ENCODE data around the gene CASP3.
A peak's percentile ranks its signal among the peaks of the same experiment; 100 is the strongest.

CASP3 gene
- long read RNA-seq, donor 1, transcript CASP3-206 (7 exons, 2,540 nt): major isoform, 13 of 17 reads
- long read RNA-seq, donor 1, partial matches to known transcripts: 0 of 17 reads
- long read RNA-seq, donor 1, other reads (novel, unspliced or antisense): 0 of 17 reads
- long read RNA-seq, donor 2, transcript CASP3-201 (8 exons, 2,673 nt): major isoform, 6 of 11 reads
- long read RNA-seq, donor 2, transcript CASP3-206 (7 exons, 2,540 nt): minor isoform, 5 of 11 reads
- long read RNA-seq, donor 2, partial matches to known transcripts: 0 of 11 reads
- long read RNA-seq, donor 2, other reads (novel, unspliced or antisense): 0 of 11 reads
- long read RNA-seq, donor 3, partial matches to known transcripts: 0 of 4 reads
- long read RNA-seq, donor 3, other reads (novel, unspliced or antisense): 0 of 4 reads
- long read RNA-seq, donor 4, partial matches to known transcripts: 0 of 9 reads
- long read RNA-seq, donor 4, other reads (novel, unspliced or antisense): 0 of 9 reads
- long read RNA-seq, donor 5, transcript CASP3-206 (7 exons, 2,540 nt): major isoform, 8 of 11 reads
- long read RNA-seq, donor 5, partial matches to known transcripts: 0 of 11 reads
- long read RNA-seq, donor 5, other reads (novel, unspliced or antisense): 0 of 11 reads
- long read RNA-seq, donor 6, partial matches to known transcripts: 0 of 8 reads
- long read RNA-seq, donor 6, other reads (novel, unspliced or antisense): 0 of 8 reads
- long read RNA-seq, donor 7, transcript CASP3-206 (7 exons, 2,540 nt): major isoform, 12 of 17 reads
- long read RNA-seq, donor 7, partial matches to known transcripts: 0 of 17 reads
- long read RNA-seq, donor 7, other reads (novel, unspliced or antisense): 0 of 17 reads
- long read RNA-seq, donor 8, transcript CASP3-206 (7 exons, 2,540 nt): major isoform, 8 of 12 reads
- long read RNA-seq, donor 8, partial matches to known transcripts: 0 of 12 reads
- long read RNA-seq, donor 8, other reads (novel, unspliced or antisense): 0 of 12 reads

DNA sequence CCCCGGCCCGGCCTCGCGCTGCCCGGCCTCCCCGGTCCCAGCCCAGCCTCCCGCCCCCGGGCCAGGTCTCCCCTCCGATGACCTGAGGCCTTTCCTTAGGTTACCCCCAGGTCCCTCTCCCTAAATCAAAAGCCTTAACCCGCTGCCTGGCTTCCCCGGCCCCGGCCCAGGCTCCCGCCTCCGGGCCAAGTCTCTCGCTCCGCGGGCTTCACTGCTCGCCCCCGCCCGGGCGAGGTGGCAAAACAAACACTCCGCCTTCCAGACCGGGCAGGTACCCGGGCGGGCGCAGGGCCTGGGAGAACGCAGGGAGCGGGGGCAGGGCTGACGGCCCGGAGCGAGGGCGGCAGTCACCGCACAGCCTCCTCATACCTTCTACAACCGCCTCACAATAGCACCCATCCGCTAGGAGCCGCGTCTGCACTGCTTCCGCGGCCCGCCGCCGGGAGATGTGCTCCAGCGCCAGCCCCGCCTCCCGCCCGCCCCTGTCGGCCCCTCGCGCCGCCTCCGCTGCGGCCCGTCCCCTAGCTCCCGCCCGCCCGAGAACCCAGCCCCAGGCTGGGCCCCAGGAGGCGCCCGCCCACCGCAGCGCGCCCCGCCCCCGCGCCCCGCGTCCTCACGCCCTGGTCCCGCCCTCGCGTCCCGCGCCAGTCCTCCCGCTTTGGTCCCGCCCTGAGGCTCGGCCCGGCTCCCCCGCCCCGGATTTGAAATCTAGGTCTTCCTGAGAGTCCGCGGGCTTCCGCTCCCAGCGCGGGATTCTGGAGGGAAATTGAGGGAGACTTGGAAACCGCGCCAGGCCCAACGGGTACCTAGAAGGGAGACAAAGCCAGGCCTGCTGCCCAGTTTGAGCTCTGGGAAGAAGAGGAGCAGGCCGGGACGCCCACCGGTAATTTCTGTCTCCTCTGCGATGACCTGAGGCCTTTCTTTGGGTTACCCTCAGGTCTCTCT is at the start of gene CASP3, which contains the start of gene PRIMPOL:
Gene CASP3 (minus strand): TSS at position 422 of the 945 bp plus-strand sequence. CDS start 10,994 bp downstream, outside the sequence.
Gene PRIMPOL (plus strand): TSS at position 713 of the 945 bp plus-strand sequence. CDS start 7,403 bp downstream, outside the sequence.
- peak; percentile 90 for DNase-seq

GRCh38 chr4:184697956-184698355 is 48.7 kb upstream of the CASP3 start:
- DNase-seq: no peak

- no peak for DNase-seq
Observed at GRCh38 chr4:184695178-184695896, 46.1 kb upstream of the CASP3 start.

DNA sequence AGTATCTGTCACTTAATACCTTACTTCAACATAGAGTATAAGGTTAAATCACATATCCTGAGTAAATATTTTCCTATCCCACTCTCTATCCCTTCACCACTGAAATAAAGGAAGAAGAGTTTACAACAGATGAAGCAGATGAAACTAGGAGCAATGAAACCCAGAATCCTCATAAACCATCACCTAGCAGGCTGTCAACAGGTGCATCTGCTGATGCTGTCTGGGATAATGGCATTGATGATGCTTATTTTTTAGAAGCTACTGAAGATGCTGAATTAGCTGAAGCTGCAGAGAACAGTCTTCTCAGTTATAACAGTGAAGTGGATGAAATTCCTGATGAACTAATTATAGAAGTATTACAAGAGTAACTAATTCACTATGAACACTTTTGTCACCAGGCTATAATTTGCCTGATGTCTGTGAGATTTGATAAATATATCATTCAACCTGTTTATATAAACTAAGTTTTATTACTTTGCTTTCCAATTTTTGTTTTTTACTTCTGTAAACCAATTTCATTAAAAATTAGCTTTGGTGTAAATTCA is 45.2 kb upstream of the CASP3 start:
- no peak for DNase-seq

DNA sequence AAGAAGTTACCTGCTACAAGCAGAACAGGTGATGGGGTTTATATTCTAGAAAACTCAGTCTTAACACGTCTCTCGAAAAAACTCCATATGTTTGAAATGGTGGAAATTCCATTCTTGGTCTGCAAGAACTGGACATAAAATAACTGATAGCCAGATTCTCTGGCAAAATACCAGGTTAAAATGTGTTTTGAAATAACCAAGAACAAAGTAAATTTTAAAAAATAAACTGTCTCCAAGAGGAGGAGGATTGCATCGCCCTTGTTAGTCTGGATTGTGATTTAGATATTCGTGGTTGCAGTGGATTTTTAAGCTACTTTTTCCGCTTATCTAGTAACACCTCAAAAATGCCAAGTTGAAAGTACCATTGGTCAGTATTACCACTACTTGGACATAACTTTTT is 43.8 kb upstream of the CASP3 start:
- DNase-seq: no peak

- no peak for DNase-seq
Observed at GRCh38 chr4:184689681-184690080, 40.4 kb upstream of the CASP3 start.

- DNase-seq: no peak
Observed at GRCh38 chr4:184688447-184688846, 39.2 kb upstream of the CASP3 start.

- no peak for DNase-seq
Observed at GRCh38 chr4:184688005-184688404, 38.8 kb upstream of the CASP3 start.

DNA sequence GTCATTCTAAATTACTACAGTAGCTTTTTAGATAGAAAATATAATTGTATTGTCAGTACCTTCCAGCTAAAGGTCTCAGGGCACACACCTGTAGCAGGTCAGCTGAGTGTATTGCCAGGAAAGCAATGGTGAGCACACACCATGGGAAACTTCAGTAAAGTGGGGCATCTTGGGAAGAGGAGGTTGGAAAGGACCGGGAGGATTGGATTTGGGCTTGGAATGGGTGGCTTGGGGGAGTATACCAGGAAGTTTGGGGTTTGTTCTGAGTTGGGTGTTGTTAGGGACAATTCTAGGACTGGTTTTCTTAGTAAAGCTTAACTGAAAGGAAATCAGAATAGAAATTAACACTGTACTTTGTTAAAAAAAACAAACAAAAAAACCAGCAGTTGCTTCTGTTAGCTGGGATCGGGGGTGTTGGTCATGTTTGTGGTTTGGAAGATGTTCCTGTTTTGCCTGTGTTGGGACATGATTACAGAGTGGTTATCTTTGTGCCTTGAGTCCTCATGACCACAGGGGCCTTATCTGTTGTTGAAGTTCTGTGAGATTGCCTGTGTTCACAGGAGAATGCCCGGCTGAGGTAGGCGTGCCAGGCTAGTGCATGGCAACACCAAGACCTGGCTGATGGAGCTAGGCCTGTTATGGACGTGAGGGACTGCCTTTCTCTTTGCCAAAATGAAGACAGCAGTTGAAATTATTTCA is 35.4 kb upstream of the CASP3 start:
- DNase-seq: no peak

- no peak for DNase-seq
Observed at GRCh38 chr4:184681916-184682315, 32.7 kb upstream of the CASP3 start.

- DNase-seq: no peak
Observed at GRCh38 chr4:184680698-184681097, 31.5 kb upstream of the CASP3 start.

GRCh38 chr4:184675821-184676492 is 26.7 kb upstream of the CASP3 start:
- DNase-seq: no peak

DNA sequence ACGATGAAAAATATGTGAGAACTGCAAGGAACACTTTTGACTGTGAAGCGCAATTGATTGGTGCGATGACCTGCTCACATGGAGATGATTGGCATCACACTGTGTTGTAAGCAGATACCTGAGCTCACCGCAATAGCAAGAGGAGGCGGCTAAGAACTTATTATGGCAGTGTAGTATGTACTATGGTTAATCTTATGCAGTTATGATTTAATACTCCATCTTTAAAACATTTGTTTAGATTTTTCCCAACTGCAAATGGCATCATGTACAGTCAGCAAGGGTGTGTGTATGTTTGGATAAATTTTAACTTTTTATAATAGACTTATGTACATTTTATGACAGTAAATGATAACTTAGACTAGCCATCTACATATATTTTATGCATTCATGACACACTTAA is 25.8 kb upstream of the CASP3 start:
- DNase-seq: no peak

DNA sequence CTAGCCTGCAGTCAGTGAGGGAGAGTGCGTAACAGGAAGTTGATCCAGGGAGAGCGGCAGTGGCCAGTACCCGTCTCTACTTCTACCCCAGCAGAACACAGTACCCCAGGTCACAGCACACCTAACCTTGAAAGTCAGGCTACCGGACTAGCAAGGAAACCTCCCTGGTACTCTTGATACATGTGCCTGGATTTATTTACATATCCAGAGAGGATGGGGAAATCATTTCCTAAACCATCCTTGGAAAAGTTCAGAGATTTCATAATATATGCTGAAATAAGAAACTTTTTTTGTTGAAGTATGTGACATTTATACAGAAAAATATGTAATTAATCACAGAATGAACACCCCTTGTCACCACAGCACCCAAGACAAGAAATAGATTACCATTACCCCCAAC is 24.8 kb upstream of the CASP3 start:
- DNase-seq: no peak

DNA sequence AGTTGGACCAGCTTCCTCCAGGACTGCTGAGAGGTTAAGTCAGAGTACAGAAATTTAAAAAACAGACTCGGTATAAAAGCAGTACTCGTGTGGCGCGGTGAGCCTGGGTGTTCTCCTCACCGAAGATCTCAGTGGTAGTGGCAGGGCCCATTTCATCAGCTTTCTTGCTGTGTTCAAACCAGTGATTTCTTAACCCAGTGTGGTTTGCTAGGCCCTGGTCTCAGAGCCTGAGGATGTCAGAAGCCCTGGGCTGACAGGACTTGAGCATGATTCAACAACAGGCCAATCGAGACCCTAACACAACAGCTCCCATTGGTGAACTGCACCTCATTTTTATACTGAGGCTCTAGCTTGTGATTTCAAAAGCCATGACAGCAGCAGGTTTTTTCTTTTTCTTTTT is 23.5 kb upstream of the CASP3 start:
- no peak for DNase-seq

GRCh38 chr4:184671101-184671500 is 21.9 kb upstream of the CASP3 start:
- DNase-seq: no peak

DNA sequence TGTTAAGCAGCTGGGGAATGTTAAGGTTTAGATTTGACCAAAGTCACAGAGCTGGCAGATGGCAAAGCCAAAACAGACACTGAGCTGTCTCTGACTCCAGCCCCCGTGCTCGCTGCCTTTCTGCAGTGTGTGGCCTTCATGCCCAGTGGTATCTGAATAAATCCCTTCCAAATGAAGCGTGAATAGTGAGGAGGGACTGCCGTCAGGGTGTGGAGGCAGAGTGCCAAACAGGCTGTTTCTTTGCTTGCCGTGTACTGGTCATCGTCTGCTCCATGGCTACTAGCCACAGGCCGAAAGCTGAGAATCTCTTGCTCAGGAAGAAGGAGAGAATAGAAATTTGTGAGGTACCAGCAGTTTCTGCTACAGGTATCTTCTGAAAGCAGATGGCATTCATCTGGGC is 20.0 kb upstream of the CASP3 start:
- no peak for DNase-seq

DNA sequence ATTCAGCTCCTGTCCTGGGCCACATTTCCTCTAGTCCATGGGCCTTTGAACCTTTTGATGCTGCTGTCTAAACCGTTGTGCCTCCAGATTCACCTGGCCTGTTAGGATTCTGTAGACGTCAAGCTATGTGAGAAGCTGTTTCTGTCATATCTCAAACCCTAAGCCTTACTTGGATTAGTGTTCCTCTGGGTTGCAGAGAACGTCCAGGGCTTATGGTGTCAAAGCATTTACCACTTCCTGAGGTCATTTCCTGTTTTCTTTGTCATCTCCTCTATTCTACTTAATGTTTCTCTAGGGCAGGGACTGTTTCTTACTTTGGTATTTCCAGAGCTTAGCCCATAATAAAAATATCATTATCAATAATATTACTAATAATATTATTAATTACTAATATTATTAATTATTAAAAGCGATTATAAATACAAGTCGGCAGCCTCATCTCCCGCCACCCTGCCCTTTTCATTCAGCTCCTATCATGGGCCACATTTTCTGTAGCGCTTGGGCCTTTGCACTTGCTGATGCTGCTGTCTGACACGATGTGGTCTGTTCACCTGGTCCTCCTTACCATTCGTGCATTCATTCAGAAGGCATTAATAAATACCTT is 19.4 kb upstream of the CASP3 start:
- DNase-seq: no peak

DNA sequence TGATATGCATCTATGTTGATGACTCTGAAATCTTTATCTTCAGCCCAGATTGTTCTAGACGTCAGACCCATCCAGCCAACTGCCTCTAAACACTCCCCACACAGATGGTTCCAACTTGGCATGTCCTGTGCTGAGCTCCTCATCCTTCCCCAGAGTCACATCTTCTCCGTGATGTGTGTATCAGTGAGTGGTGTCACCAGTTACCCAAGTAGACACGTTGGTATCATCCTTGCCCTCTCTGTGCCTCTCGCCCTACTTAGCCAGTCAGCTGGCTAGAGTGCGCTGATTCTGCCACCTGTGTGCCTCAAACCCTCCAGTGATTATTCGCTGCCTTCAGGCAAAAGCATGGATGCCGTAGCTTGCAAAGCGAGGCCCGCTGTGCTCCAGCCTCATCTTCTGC is 18.8 kb upstream of the CASP3 start:
- DNase-seq: no peak

All from right kidney (tissue), 9 donors.